ENCODE results near the gene UBL4B. TPM values are rescaled to one million over a fixed set of nuclear protein-coding genes. Genes with fewer than 3 reads are reported as not detected.

Gene UBL4B
- total RNA-seq, 1 experiment from 2014 or later: 0.07 TPM

- TF ChIP-seq EZH2 (IDR thresholded peaks at IDR 0.05; ENCODE audit: low read length, unreplicated experiment) (no peak), EZH2phosphoT487 (IDR thresholded peaks at IDR 0.05; ENCODE audit: borderline replicate concordance, low read length) (no peak), CTCF (conservative IDR thresholded peaks at IDR 0.05; ENCODE audit: low read depth, low read length) (no peak)
- Histone ChIP-seq H3K4me2 (ENCODE audit: low read length) (no peak overlapping the region), H3K9me2 (replicated peaks; ENCODE audit: low read length) (no peaks in the 10 kb centered on the region), H3F3A (ENCODE audit: low read length, unreplicated experiment) (no peaks in the 10 kb centered on the region), H4K20me1 (ENCODE audit: low read length) (no peaks in the 10 kb centered on the region), H3K4me1 (ENCODE audit: insufficient read depth, low read length) (no peaks in the 10 kb centered on the region), H3K27me3 (ENCODE audit: low read length) (peaks cover 65% of the 10 kb centered on the region), H3K4me3 (ENCODE audit: low read length) (no peak overlapping the region), H3K36me3 (ENCODE audit: low read depth, low read length) (no peaks in the 10 kb centered on the region), H3K79me2 (ENCODE audit: low read length) (no peaks in the 10 kb centered on the region), H3K9me3 (ENCODE audit: low read length) (no peaks in the 10 kb centered on the region), H3K9ac (ENCODE audit: low read length) (no peak overlapping the region), H2AFZ (ENCODE audit: low read length) (no peak overlapping the region), H3K27ac (ENCODE audit: low read length) (no peak overlapping the region)
- DNase-seq: no peak
- ChIA-PET CTCF (no interaction called here), POLR2A (ENCODE audit: unreplicated experiment) (no interaction called here)
- intact Hi-C loops (cut with micrococcal nuclease): no loop called here
- no peak for ATAC-seq
- no TSS peak for BruUV-seq (replicated peaks)
These were observed 48.4 kb downstream of the UBL4B start for GRCh38 chr1:110160538-110161100.

- Histone ChIP-seq H3F3A (ENCODE audit: low read length, unreplicated experiment) (no peaks in the 10 kb centered on the region), H3K4me2 (ENCODE audit: low read length) (no peak overlapping the region), H3K4me3 (ENCODE audit: low read length) (no peak overlapping the region), H4K20me1 (ENCODE audit: low read length) (no peaks in the 10 kb centered on the region), H3K9ac (ENCODE audit: low read length) (no peak overlapping the region), H3K27me3 (ENCODE audit: low read length) (peaks cover 70% of the 10 kb centered on the region), H2AFZ (ENCODE audit: low read length) (no peak overlapping the region), H3K9me2 (replicated peaks; ENCODE audit: low read length) (no peaks in the 10 kb centered on the region), H3K9me3 (ENCODE audit: low read length) (no peaks in the 10 kb centered on the region), H3K79me2 (ENCODE audit: low read length) (no peaks in the 10 kb centered on the region), H3K27ac (ENCODE audit: low read length) (no peak overlapping the region), H3K4me1 (ENCODE audit: insufficient read depth, low read length) (no peaks in the 10 kb centered on the region), H3K36me3 (ENCODE audit: low read depth, low read length) (no peaks in the 10 kb centered on the region)
- intact Hi-C loops (cut with micrococcal nuclease): no loop called here
- ATAC-seq (no peak), DNase-seq (no peak)
- TF ChIP-seq CTCF (conservative IDR thresholded peaks at IDR 0.05; ENCODE audit: low read depth, low read length): no peak
- no TSS peak for BruUV-seq (replicated peaks)
- ChIA-PET CTCF (no interaction called here), POLR2A (ENCODE audit: unreplicated experiment) (no interaction called here)
These were observed 48.9 kb downstream of the UBL4B start for GRCh38 chr1:110161165-110161564.

GRCh38 chr1:110161849-110162248, 49.6 kb downstream of the UBL4B start:
- H4K20me1 ChIP-seq (ENCODE audit: low read length): no peaks in the 10 kb centered on the region
- no peaks in the 10 kb centered on the region for H3K79me2 ChIP-seq (ENCODE audit: low read length)
- no peak overlapping the region for H3K4me3 ChIP-seq (ENCODE audit: low read length)
- BruUV-seq (replicated peaks): no TSS peak
- ChIA-PET POLR2A (ENCODE audit: unreplicated experiment) (no interaction called here), CTCF (no interaction called here)
- no peak for DNase-seq
- peaks cover 77% of the 10 kb centered on the region for H3K27me3 ChIP-seq (ENCODE audit: low read length)
- H3K36me3 ChIP-seq (ENCODE audit: low read depth, low read length): no peaks in the 10 kb centered on the region
- intact Hi-C loops (cut with micrococcal nuclease): no loop called here
- no peak overlapping the region for H3K9ac ChIP-seq (ENCODE audit: low read length)
- no peaks in the 10 kb centered on the region for H3K9me2 ChIP-seq (replicated peaks; ENCODE audit: low read length)
- TF ChIP-seq EZH2phosphoT487 (IDR thresholded peaks at IDR 0.05; ENCODE audit: borderline replicate concordance, low read length) (no peak), EZH2 (IDR thresholded peaks at IDR 0.05; ENCODE audit: low read length, unreplicated experiment) (no peak), CTCF (conservative IDR thresholded peaks at IDR 0.05; ENCODE audit: low read depth, low read length) (no peak)
- no peak overlapping the region for H3K4me2 ChIP-seq (ENCODE audit: low read length)
- H2AFZ ChIP-seq (ENCODE audit: low read length): no peak overlapping the region
- no peak for ATAC-seq
- H3K4me1 ChIP-seq (ENCODE audit: insufficient read depth, low read length): no peaks in the 10 kb centered on the region
- no peak overlapping the region for H3K27ac ChIP-seq (ENCODE audit: low read length)
- H3K9me3 ChIP-seq (ENCODE audit: low read length): no peaks in the 10 kb centered on the region
- no peaks in the 10 kb centered on the region for H3F3A ChIP-seq (ENCODE audit: low read length, unreplicated experiment)

Other genes starting within 250 kb of the UBL4B start
- gene CSF1, start 201.6 kb upstream of the UBL4B start, total RNA-seq (2014; rRNA removed): 2.0 and 4.1 TPM in 2 replicates
- 35.8 and 40.9 TPM in 2 replicates for gene AHCYL1, start 127.7 kb upstream of the UBL4B start, total RNA-seq (2014; rRNA removed)
- gene STRIP1, start 77.8 kb upstream of the UBL4B start, total RNA-seq (2014; rRNA removed): 41.4 and 44.3 TPM in 2 replicates
- not detected in 2 replicates for gene ALX3, start 41.8 kb upstream of the UBL4B start, total RNA-seq (2014; rRNA removed)
- gene SLC6A17, start 38.1 kb downstream of the UBL4B start, total RNA-seq (2014; rRNA removed): not detected in 2 replicates
- gene KCNC4, start 97.9 kb downstream of the UBL4B start, total RNA-seq (2014; rRNA removed): 1.6 and 3.6 TPM in 2 replicates
- 41.3 and 47.0 TPM in 2 replicates for gene RBM15, start 226.9 kb downstream of the UBL4B start, total RNA-seq (2014; rRNA removed)